Fibroblast of peridontal ligament (primary cell): ENCODE results near the gene ZNF599.

Experiments used
- DNase-seq: peaks from one replicate; pipeline ENCODE4 v3.0.0-alpha.2; 2010; ENCODE audit errors: extremely low read depth

The ZNF599 gene

GRCh38 chr19:34744896-34745690 lies 27.9 kb downstream of the ZNF599 start:
- DNase-seq: no peak

- DNase-seq: peak; percentile 89
These were observed 38.4 kb downstream of the ZNF599 start for GRCh38 chr19:34734537-34735103.

GRCh38 chr19:34733746-34734536 lies 39.1 kb downstream of the ZNF599 start, which contains the start of gene ZNF181:
ZNF181 (plus strand) TSS chr19:34734243; CDS start chr19:34735038, 795 bp downstream.
- DNase-seq: peak; percentile 89

- DNase-seq: no peak
These were observed 39.7 kb downstream of the ZNF599 start for GRCh38 chr19:34733266-34733745.

- DNase-seq: no peak
These were observed 40.3 kb downstream of the ZNF599 start for GRCh38 chr19:34732612-34733211.

GRCh38 chr19:34731964-34732363 lies 41.1 kb downstream of the ZNF599 start:
- no peak for DNase-seq

GRCh38 chr19:34731019-34731829 lies 41.8 kb downstream of the ZNF599 start:
- DNase-seq: no peak

GRCh38 chr19:34725400-34725799 lies 47.6 kb downstream of the ZNF599 start:
- no peak for DNase-seq

- no peak for DNase-seq
These were observed 50.7 kb downstream of the ZNF599 start for GRCh38 chr19:34722353-34722752.

- no peak for DNase-seq
These were observed 57.7 kb downstream of the ZNF599 start for GRCh38 chr19:34715357-34715756.

GRCh38 chr19:34713262-34713637 lies 59.8 kb downstream of the ZNF599 start:
- DNase-seq: no peak

GRCh38 chr19:34712395-34713261 lies 60.4 kb downstream of the ZNF599 start:
- peak; percentile 89 for DNase-seq

GRCh38 chr19:34711890-34712289 lies 61.1 kb downstream of the ZNF599 start:
- no peak for DNase-seq
